ENCODE results near the gene CARMIL1.

Gene CARMIL1

GRCh38 chr6:25477006-25477590 lies 197.9 kb downstream of the CARMIL1 start:
- DNase-seq (ENCODE audit: low spot score) = no peak

DNA sequence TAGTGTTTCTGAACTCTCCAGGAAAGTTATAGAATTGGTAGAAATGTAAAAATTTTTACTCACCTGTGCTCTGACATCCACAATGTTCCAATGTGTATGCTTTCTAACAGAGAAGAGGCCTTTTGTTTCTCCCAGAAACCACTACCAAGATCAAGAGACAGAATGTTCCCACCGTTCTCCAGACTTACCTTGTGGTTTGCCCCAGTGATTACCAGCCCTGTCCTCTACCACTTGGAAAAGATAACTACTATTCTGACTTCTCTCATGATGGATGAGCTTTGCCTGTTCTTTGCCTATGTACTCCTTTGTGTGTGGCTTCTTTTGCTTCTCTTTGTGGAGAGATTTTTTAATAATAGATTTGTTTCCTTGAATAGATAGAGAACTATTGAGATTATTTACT lies 199.8 kb downstream of the CARMIL1 start:
- DNase-seq (ENCODE audit: low spot score) = no peak

DNA sequence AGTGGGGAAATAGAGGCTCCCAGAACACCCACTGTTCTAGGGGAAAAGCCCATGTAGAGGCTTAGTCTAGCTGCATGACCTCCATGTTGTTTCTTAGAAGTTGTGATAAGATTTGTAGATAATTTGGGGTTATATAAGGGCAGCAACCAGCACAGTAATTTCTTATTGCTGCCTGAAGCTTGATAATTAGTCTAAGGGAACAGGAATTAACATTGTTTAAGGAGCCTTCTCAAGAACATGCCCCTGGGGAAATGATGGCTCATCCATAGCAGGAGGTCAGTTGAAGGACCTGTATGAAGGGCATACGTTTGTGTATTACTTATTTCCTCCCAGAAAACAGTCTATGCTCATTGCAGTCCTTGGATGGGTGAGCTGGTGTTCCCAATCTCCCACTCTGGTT lies 202.1 kb downstream of the CARMIL1 start:
- DNase-seq (ENCODE audit: low spot score) = no peak

DNA sequence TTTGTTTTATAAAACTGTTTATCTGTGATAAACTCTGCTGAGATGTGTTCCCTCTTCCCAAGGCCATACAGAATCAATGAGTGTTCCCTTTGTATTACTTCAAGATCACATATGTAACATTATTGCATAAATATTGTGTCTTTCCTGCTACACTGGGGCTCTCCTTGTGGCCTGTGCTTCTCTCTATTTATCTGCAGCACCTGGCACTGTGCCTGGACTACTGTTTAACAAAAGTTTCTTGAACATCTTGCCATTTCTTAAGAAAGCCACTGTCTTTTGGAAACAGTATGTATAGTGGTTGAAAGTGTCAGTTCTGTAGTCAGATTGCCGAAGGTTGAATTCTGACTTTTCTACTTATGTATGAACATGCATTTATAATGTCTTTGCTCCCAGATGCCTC lies 203.8 kb downstream of the CARMIL1 start:
- no peak for DNase-seq (ENCODE audit: low spot score)

DNA sequence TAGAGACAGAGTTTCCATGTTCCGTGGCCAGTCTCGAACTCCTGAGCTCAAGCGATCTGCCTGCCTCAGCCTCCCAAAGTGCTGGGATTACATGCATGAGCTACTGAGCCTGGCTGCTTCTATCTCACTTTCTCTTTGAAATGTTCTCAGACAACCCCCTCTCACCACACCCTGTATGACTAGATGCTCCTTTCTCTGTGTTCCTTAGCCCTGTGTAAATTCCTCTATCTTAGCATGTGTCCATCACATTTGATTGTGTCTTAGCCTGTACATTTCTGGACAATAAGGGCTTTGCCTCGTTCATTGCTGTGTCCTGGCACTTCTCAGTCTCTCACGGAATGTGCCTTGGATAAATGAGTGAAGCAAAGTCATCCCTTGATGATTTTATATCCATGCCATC lies 204.8 kb downstream of the CARMIL1 start:
- no peak for DNase-seq (ENCODE audit: low spot score)

DNA sequence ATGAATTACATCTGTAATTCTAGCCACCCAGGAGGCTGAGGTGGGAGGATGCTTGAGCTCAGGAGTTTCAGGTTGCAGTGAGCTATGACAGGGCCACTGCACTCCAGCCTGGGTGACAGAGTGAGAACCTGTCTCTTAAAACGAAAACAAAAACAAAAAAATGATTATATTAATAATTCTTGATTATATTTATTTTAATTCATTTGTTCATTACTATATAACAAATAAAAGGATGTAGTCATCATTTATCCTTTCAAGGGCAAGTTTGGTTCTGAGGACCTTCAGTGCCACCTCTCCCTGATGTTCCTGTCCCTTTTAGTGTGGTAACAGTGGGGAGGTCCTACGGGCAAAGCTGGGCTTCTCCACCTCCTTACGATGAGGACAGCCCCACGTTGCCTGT lies 205.7 kb downstream of the CARMIL1 start:
- no peak for DNase-seq (ENCODE audit: low spot score)

DNA sequence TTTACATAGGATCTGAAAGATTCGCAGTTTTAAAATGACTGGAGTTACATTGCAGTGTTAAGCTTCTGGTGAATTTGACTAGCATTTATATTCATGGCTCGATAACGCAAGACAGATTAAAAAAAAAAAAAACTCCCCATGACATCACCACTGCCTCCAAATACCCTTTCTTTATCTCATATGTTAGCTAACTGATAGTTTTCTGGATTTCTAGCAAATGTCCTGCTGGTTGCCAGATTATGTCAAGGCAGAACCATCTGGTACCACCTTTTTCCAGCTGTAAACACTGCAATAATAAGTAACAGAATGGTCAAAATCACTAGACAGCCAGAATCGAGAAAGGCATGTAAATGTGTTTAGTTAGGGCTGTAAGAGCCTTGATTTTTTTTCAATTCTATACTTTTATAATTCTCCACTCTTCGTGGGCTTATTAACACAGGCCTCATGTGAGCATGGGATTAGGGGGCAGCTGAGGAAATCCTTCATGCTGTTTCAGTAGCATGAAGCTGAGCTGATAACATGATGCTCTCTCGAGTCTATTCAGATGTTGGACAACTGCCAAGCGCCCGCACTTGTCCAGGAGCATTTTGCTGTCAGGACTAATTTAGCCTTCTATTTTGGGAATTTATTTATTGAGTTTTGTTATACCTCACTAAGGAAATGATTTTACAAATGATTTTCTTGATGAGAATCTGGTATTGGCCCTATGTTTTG lies 206.8 kb downstream of the CARMIL1 start:
- DNase-seq (ENCODE audit: low spot score) = no peak

GRCh38 chr6:25486550-25486949 lies 207.4 kb downstream of the CARMIL1 start:
- DNase-seq (ENCODE audit: low spot score) = no peak

DNA sequence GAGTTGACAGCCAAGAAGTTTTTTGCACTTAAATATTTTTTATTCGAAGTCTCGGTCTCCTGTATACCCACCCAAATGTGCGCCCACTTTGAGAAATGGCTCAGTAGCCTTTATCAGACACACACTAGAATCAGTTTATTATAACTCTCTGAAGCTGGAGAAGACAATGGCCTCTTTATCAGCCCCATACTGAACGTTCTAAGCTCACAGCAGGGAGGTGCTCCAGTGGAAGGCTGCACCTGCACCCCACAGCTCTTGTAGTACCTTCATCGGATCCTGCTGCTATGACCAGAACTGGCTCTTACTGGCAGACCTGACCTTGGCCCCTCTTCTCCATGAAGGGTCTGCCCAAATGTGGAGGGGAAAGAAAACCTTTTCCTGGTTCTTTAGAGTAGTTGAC lies 207.8 kb downstream of the CARMIL1 start:
- DNase-seq (ENCODE audit: low spot score) = no peak

- DNase-seq (ENCODE audit: low spot score) = no peak
These were observed 209.0 kb downstream of the CARMIL1 start for GRCh38 chr6:25488156-25488555.

GRCh38 chr6:25489399-25489798 lies 210.2 kb downstream of the CARMIL1 start:
- DNase-seq (ENCODE audit: low spot score) = no peak

GRCh38 chr6:25490018-25490801 lies 211.0 kb downstream of the CARMIL1 start:
- peak; percentile 14 for DNase-seq (ENCODE audit: low spot score)

GRCh38 chr6:25492951-25493350 lies 213.8 kb downstream of the CARMIL1 start:
- no peak for DNase-seq (ENCODE audit: low spot score)

- no peak for DNase-seq (ENCODE audit: low spot score)
These were observed 215.3 kb downstream of the CARMIL1 start for GRCh38 chr6:25494469-25494868.

- DNase-seq (ENCODE audit: low spot score) = no peak
These were observed 218.3 kb downstream of the CARMIL1 start for GRCh38 chr6:25497383-25498040.

- DNase-seq (ENCODE audit: low spot score) = no peak
These were observed 219.3 kb downstream of the CARMIL1 start for GRCh38 chr6:25498505-25498904.

- DNase-seq (ENCODE audit: low spot score) = no peak
These were observed 220.6 kb downstream of the CARMIL1 start for GRCh38 chr6:25499615-25500235.

DNA sequence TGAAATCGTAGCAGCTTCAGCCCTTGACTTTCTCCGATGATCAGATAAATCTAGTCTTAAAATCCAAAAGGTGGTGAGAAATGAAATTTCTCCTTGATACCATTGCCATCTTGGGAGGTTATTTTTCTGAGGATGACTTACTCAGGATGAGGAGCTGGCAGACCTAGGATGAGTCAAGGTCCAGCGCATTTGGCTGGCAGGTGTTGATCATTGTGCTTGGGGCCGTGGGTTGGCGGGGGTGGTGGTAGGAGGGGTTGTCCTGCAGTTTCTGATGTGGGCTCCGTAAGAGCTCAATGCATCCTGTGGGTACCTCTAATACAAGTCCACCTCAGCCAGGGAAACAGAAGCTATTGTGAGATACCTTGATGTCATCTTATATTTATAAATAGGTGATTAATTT lies 224.5 kb downstream of the CARMIL1 start:
- no peak for DNase-seq (ENCODE audit: low spot score)

- DNase-seq (ENCODE audit: low spot score) = no peak
These were observed 225.5 kb downstream of the CARMIL1 start for GRCh38 chr6:25504661-25505060.

DNA sequence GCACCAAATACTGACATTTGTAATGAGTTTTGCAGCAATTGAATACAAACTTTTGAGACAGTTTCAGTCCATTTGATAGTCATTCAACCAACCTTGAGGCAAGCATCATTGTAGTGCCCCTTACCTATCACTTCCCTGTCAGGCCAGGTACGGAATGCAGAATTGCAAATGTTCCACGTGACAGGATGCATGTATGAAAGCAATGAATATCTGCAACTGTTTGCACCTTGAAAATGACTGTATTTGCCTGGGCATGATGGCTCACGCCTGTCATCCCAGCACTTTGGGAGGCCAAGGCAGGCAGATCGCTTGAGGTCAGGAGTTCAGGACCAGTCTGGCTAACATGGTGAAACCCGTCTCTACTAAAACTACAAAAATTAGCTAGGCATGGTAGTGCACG lies 226.8 kb downstream of the CARMIL1 start:
- DNase-seq (ENCODE audit: low spot score) = no peak

DNA sequence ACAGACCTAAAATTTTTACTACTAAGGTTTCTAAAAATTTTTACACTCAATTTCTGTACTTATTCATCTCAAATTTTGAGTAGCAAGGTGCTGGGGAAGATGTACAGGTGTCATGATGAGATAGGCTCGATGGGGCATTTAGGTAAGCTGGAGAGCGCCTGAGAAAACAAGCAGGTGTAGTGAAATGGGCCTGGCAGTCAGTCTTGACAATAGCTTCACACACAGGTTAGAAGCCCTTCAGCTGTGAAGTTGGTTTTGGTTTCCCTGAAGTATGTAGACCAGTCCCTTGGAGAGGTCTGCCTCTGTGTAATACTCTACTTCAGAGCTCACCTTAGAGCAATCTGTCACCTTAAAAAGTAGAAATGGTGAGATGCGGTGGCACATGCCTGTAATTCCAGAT lies 228.9 kb downstream of the CARMIL1 start:
- DNase-seq (ENCODE audit: low spot score) = no peak

GRCh38 chr6:25511376-25511775 lies 232.2 kb downstream of the CARMIL1 start:
- DNase-seq (ENCODE audit: low spot score) = no peak
